ENCODE data around the gene KDELR3.

Gene KDELR3

GRCh38 chr22:38455530-38456271, 12.2 kb upstream of the KDELR3 start:
- 0 out of 2 replicates have a peak, but pooled peaks have one; percentile 33 for TF ChIP-seq TAF1 (IDR thresholded peaks at IDR 0.05; ENCODE audit: borderline replicate concordance, insufficient read depth, low read length)
- no peak for TF ChIP-seq FOXP2 (optimal IDR thresholded peaks at IDR 0.05; ENCODE audit: borderline replicate concordance, extremely low read depth, extremely low read length, insufficient read depth)

GRCh38 chr22:38456272-38456835, 11.5 kb upstream of the KDELR3 start:
- TF ChIP-seq TAF1 (IDR thresholded peaks at IDR 0.05; ENCODE audit: borderline replicate concordance, insufficient read depth, low read length) (no peak), REST (IDR thresholded peaks at IDR 0.05; ENCODE audit: insufficient read depth in 1 of 2, low read depth in 2 of 2, low read length in 2 of 2) (no peak), FOXP2 (optimal IDR thresholded peaks at IDR 0.05; ENCODE audit: borderline replicate concordance, extremely low read depth, extremely low read length, insufficient read depth) (no peak), SIN3A (IDR thresholded peaks at IDR 0.05; ENCODE audit: borderline replicate concordance, insufficient read depth, low read length) (no peak), POLR2AphosphoS5 (IDR thresholded peaks at IDR 0.05; ENCODE audit: low read depth, low read length) (no peak)

GRCh38 chr22:38456841-38457699, 10.8 kb upstream of the KDELR3 start:
- TF ChIP-seq TAF1 (IDR thresholded peaks at IDR 0.05; ENCODE audit: borderline replicate concordance, insufficient read depth, low read length), result no peak
- TF ChIP-seq REST (IDR thresholded peaks at IDR 0.05; ENCODE audit: insufficient read depth in 1 of 2, low read depth in 2 of 2, low read length in 2 of 2), result no peak
- TF ChIP-seq POLR2AphosphoS5 (IDR thresholded peaks at IDR 0.05; ENCODE audit: low read depth, low read length), result no peak
- TF ChIP-seq FOXP2 (optimal IDR thresholded peaks at IDR 0.05; ENCODE audit: borderline replicate concordance, extremely low read depth, extremely low read length, insufficient read depth), result no peak
- TF ChIP-seq SIN3A (IDR thresholded peaks at IDR 0.05; ENCODE audit: borderline replicate concordance, insufficient read depth, low read length), result no peak

- TF ChIP-seq POLR2AphosphoS5 (IDR thresholded peaks at IDR 0.05; ENCODE audit: low read depth, low read length) (no peak), TAF1 (IDR thresholded peaks at IDR 0.05; ENCODE audit: borderline replicate concordance, insufficient read depth, low read length) (no peak), FOXP2 (optimal IDR thresholded peaks at IDR 0.05; ENCODE audit: borderline replicate concordance, extremely low read depth, extremely low read length, insufficient read depth) (no peak), SIN3A (IDR thresholded peaks at IDR 0.05; ENCODE audit: borderline replicate concordance, insufficient read depth, low read length) (no peak)
Observed at GRCh38 chr22:38460426-38460840, 7.5 kb upstream of the KDELR3 start.

- TF ChIP-seq TAF1 (IDR thresholded peaks at IDR 0.05; ENCODE audit: borderline replicate concordance, insufficient read depth, low read length) (no peak), SIN3A (IDR thresholded peaks at IDR 0.05; ENCODE audit: borderline replicate concordance, insufficient read depth, low read length) (no peak), POLR2AphosphoS5 (IDR thresholded peaks at IDR 0.05; ENCODE audit: low read depth, low read length) (no peak), REST (IDR thresholded peaks at IDR 0.05; ENCODE audit: insufficient read depth in 1 of 2, low read depth in 2 of 2, low read length in 2 of 2) (no peak), FOXP2 (optimal IDR thresholded peaks at IDR 0.05; ENCODE audit: borderline replicate concordance, extremely low read depth, extremely low read length, insufficient read depth) (no peak)
Observed at GRCh38 chr22:38461057-38461413, 6.9 kb upstream of the KDELR3 start.
